GM20000 (cell line): Measurements from ENCODE around the gene DDX53.

Source experiments
- DNase-seq: peaks from one replicate; pipeline ENCODE4 v3.0.0; 2012; ENCODE audit warnings: low spot score
- TF ChIP-seq, protein P1 (sequence below): IDR thresholded peaks from 2 replicates; pipeline ENCODE4 v1.5.1; 2012; ENCODE audit warnings: mild to moderate bottlenecking, control low read depth; ENCODE audit errors: extremely low read depth, missing control alignments

DDX53 gene

DNA sequence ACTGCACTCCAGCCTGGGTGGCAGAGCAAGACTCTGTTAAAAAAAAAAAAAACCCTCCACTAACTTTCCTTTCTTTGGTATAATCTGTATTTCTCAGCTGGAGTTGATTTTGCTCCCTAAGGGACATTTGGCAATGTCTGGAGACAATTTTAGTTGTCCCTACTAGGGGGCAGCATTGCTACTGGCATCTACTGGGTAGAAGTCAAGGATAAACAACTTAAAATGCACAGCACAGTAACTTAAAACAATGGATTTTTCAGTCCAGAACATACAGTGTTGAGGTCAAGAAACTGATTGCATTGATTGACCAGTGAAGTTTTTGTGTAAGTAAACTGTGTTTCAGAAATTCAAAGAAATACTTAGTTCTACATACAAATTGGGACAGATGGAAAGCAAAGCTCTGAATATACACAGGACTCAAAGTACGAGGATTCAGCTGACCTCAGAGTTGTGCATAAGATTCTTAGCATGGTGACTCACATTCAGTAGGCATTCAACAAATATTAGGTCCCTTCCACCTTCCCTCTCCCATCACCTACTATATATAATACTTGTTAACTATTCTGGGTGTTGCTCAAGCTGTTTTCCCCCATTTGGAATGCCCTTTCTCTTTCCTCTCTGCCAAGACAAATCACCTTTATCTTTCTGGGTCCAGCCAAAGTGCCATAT lies 8.8 kb downstream of the DDX53 start:
- TF ChIP-seq, protein P1, sequence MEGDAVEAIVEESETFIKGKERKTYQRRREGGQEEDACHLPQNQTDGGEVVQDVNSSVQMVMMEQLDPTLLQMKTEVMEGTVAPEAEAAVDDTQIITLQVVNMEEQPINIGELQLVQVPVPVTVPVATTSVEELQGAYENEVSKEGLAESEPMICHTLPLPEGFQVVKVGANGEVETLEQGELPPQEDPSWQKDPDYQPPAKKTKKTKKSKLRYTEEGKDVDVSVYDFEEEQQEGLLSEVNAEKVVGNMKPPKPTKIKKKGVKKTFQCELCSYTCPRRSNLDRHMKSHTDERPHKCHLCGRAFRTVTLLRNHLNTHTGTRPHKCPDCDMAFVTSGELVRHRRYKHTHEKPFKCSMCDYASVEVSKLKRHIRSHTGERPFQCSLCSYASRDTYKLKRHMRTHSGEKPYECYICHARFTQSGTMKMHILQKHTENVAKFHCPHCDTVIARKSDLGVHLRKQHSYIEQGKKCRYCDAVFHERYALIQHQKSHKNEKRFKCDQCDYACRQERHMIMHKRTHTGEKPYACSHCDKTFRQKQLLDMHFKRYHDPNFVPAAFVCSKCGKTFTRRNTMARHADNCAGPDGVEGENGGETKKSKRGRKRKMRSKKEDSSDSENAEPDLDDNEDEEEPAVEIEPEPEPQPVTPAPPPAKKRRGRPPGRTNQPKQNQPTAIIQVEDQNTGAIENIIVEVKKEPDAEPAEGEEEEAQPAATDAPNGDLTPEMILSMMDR = no peak
- no peak for DNase-seq

DNA sequence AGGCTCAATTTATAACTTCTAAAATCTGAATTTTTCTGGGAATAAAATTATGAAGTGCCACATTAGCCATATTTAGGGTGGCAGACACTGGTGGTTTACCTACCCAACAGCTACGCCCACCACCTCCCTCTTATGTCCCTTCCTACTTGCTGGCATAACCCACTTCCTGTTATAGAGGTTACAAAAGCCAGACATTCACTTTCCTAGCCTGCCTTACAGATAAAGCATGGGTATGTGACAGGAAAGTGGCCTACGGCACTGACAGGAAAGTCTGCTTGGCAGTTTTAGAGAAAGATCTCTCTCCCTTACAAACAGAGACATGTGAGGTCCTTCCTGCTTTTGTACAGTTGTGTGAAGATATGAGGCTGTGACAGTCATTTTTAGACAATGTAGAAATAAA lies 12.4 kb downstream of the DDX53 start:
- no peak for DNase-seq
- TF ChIP-seq, protein P1 = no peak

DNA sequence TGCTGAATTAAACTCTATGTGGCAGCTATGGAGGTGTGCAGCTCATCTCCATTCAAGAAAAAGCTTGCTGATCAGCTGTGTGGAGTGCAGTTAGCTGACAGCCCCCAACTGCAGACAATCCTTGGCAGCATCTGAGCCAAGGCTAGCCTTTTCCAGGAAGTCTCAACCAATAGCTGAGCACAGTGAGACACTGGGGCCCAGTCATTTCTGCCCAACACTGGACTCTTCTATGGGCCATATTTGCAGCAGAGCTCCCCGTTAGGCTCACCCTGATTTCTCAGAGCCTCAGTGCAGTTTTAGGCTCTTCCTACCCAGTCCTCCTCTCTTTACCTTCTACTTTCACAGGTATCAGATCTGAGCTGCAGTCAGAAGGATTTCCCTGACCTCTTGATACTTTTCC lies 12.9 kb downstream of the DDX53 start:
- DNase-seq = no peak
- TF ChIP-seq, protein P1 = no peak

- TF ChIP-seq, protein P1 = no peak
- DNase-seq = no peak
These were observed 13.6 kb downstream of the DDX53 start for GRCh38 chrX:23013366-23013765.

DNA sequence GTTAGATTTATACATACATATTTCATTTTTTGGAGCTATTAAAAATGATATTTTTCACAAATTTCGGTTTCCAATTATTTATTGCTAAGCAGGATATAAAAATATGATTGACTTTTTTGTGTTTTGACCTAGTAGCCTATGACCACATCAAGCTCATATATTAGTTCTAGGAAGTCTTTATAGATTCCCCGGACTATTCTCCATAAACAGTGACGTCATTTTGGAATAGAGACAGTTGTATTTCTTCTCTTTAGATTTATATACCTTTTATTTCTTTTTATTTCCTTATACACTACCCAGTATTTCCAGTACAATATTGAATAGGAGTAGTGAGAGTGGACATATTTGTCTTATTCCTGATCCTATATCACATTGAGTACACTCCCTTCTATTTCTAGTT lies 31.8 kb downstream of the DDX53 start:
- TF ChIP-seq, protein P1 = no peak
- DNase-seq = no peak

GRCh38 chrX:23035493-23035892 lies 35.7 kb downstream of the DDX53 start:
- TF ChIP-seq, protein P1 = no peak
- DNase-seq = no peak

DNA sequence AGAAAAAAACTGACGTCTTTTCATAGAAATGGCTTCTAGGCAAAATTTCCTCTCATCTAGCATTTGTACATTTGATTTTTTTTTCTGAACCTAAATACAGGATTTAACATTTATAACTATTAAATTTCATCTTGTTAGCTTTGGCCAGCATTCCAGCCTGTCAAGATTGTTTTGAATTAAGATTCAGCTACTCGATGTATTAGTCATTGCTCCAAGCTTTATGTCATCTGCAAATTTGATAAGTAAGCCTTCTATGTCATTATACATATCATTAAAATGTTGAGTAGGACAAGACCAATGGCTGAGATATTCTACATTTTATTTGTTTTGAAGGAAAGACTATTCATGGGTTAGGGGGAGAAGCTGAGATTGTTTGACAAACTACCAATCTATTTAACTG lies 46.7 kb downstream of the DDX53 start:
- TF ChIP-seq, protein P1 = no peak
- no peak for DNase-seq
